Measurements from ENCODE around the gene CASP14.

DNA sequence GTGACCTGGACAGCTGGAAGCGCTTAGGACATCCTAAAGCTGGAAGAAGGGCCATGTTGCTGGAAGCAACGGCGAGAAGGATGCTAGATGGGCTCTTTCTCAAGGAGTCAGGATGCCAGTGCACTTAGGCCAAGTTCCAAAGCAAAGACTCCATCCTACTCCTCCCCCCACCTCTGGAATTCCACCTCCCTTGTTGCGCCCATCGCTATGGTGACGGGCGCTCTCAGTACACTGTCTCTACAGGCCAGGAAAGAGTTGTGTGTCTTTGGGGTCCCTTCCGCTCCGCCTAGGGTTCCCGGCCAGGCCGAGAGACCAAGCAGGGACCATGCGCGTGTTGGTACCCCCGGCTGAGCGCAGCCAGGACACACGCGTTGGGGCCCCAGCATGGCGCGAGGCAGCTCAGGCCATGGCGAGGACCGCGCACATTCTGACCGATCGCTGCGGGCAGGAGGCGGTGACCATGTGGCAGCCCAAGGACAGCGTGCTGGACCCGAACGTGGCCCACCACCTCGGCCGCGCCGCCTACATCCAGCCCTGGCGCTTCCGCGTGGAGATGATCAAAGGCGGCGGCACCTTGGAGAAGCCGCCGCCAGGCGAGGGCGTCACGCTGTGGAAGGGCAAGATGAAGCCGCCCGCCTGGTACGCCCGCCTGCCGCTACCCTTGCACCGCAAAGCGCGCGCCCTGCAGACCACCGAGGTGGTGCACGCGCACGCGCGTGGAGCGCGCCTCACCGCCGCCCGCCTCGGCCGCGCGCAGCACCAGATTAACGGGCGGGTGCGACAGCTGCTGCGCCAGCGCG, 38.6 kb upstream of the CASP14 start:
- TF ChIP-seq, protein P1, sequence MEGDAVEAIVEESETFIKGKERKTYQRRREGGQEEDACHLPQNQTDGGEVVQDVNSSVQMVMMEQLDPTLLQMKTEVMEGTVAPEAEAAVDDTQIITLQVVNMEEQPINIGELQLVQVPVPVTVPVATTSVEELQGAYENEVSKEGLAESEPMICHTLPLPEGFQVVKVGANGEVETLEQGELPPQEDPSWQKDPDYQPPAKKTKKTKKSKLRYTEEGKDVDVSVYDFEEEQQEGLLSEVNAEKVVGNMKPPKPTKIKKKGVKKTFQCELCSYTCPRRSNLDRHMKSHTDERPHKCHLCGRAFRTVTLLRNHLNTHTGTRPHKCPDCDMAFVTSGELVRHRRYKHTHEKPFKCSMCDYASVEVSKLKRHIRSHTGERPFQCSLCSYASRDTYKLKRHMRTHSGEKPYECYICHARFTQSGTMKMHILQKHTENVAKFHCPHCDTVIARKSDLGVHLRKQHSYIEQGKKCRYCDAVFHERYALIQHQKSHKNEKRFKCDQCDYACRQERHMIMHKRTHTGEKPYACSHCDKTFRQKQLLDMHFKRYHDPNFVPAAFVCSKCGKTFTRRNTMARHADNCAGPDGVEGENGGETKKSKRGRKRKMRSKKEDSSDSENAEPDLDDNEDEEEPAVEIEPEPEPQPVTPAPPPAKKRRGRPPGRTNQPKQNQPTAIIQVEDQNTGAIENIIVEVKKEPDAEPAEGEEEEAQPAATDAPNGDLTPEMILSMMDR (IDR thresholded peaks at IDR 0.05; ENCODE audit: low read length), result no peak
- TF ChIP-seq EZH2 (IDR thresholded peaks at IDR 0.05; ENCODE audit: borderline replicate concordance, low read length), result no peak
